Loucy (cell line): Measurements from ENCODE around the gene TPX2.

Experiments
- H2AFZ ChIP-seq: fragments of 200-600 bp; sonication (generic); 2 replicates; pipeline ENCODE4 v1.6.0; 2016; ENCODE audit warnings: antibody characterized with exemption, mild to moderate bottlenecking, low read length, moderate library complexity
- H3F3A ChIP-seq: fragments of 200-600 bp; 2 replicates; pipeline ENCODE4 v1.6.0; 2016; ENCODE audit warnings: antibody characterized with exemption, low read depth, mild to moderate bottlenecking
- H3K27me3 ChIP-seq: fragments of 200-600 bp; sonication (generic); 2 replicates; pipeline ENCODE4 v1.6.1; 2014; ENCODE audit warnings: low read length, mild to moderate bottlenecking; ENCODE audit not compliant: insufficient read depth, poor library complexity, severe bottlenecking
- H3K36me3 ChIP-seq: fragments of 200-600 bp; sonication (generic); 2 replicates; pipeline ENCODE4 v1.6.1; 2016; ENCODE audit warnings: low read length; ENCODE audit not compliant: insufficient read depth
- H3K4me1 ChIP-seq: fragments of 200-600 bp; sonication (generic); 2 replicates; pipeline ENCODE4 v1.5.1; 2014; ENCODE audit warnings: low read length, mild to moderate bottlenecking; ENCODE audit not compliant: insufficient read depth, poor library complexity, severe bottlenecking
- H3K4me2 ChIP-seq: fragments of 200-600 bp; sonication (generic); 2 replicates; pipeline ENCODE4 v1.6.0; 2014; ENCODE audit warnings: antibody characterized with exemption, low read length, low read depth, mild to moderate bottlenecking; ENCODE audit not compliant: poor library complexity, severe bottlenecking
- H3K4me3 ChIP-seq: fragments of 200-600 bp; sonication (generic); 2 replicates; pipeline ENCODE4 v1.5.1; 2014; ENCODE audit warnings: low read length, mild to moderate bottlenecking, mixed read lengths; ENCODE audit not compliant: poor library complexity, severe bottlenecking
- H3K79me2 ChIP-seq: fragments of 200-600 bp; sonication (generic); 2 replicates; pipeline ENCODE4 v1.6.1; 2014; ENCODE audit warnings: low read length; ENCODE audit not compliant: insufficient read depth
- H3K9ac ChIP-seq: fragments of 200-600 bp; sonication (generic); 2 replicates; pipeline ENCODE4 v1.6.0; 2014; ENCODE audit warnings: mild to moderate bottlenecking, low read depth, low read length, moderate library complexity; ENCODE audit not compliant: poor library complexity, severe bottlenecking
- H3K9me2 ChIP-seq: fragments of 200-600 bp; sonication (generic); replicated peaks from 2 replicates; pipeline ENCODE4 v1.6.1; 2016; ENCODE audit warnings: low read depth, low read length, mixed read lengths
- H3K9me3 ChIP-seq: fragments of 200-600 bp; sonication (generic); 2 replicates; pipeline ENCODE4 v1.6.1; 2014; ENCODE audit warnings: mild to moderate bottlenecking, antibody characterized with exemption, low read length, low read depth; ENCODE audit not compliant: insufficient read depth
- H4K20me1 ChIP-seq: fragments of 200-600 bp; sonication (generic); 2 replicates; pipeline ENCODE4 v1.6.0; 2014; ENCODE audit warnings: antibody characterized with exemption, low read length, mild to moderate bottlenecking; ENCODE audit not compliant: insufficient read depth, poor library complexity, severe bottlenecking
- CTCF ChIP-seq: fragments of 200-600 bp; sonication (generic); conservative IDR thresholded peaks from 2 replicates; pipeline ENCODE4 v1.5.1; 2014; ENCODE audit warnings: mild to moderate bottlenecking, antibody characterized with exemption, low read length
- EZH2phosphoT487 ChIP-seq: fragments of 200-600 bp; IDR thresholded peaks from 2 replicates; pipeline ENCODE4 v1.6.1; 2018; ENCODE audit warnings: antibody characterized with exemption, mild to moderate bottlenecking, moderate library complexity, borderline replicate concordance

The TPX2 gene

GRCh38 chr20:31722257-31723068 is 16.6 kb upstream of the TPX2 start, which contains the start of gene BCL2L1:
Gene BCL2L1, minus strand, starts transcription at chr20:31722868. Its CDS starts 650 bp downstream, at chr20:31722218.
- TF ChIP-seq CTCF (peak; percentile 61), EZH2phosphoT487 (no peak)
- no peaks in the 10 kb centered on the region for H3K9me3 ChIP-seq
- H3K4me2 ChIP-seq: peak within 1 kb of the TSS; percentile 98
- no peaks in the 10 kb centered on the region for H3K36me3 ChIP-seq
- peaks cover 52% of the 10 kb centered on the region for H3K79me2 ChIP-seq
- no peaks in the 10 kb centered on the region for H3K27me3 ChIP-seq
- peak within 1 kb of the TSS; percentile 81 for H3K4me3 ChIP-seq
- H3F3A ChIP-seq: no peaks in the 10 kb centered on the region
- H2AFZ ChIP-seq: peak within 1 kb of the TSS; percentile 92
- peak within 1 kb of the TSS; percentile 99 for H3K9ac ChIP-seq
- H3K9me2 ChIP-seq: no peaks in the 10 kb centered on the region
- H3K4me1 ChIP-seq: peaks cover 32% of the 10 kb centered on the region
- peaks cover 32% of the 10 kb centered on the region for H4K20me1 ChIP-seq

GRCh38 chr20:31723069-31723318 is 16.1 kb upstream of the TPX2 start:
- peaks cover 27% of the 10 kb centered on the region for H3K4me1 ChIP-seq
- peaks cover 27% of the 10 kb centered on the region for H4K20me1 ChIP-seq
- H3K79me2 ChIP-seq: peaks cover 47% of the 10 kb centered on the region
- H3K9ac ChIP-seq: peak overlapping the region; percentile 99
- no peaks in the 10 kb centered on the region for H3K27me3 ChIP-seq
- H3K4me2 ChIP-seq: peak overlapping the region; percentile 98
- H3K36me3 ChIP-seq: no peaks in the 10 kb centered on the region
- peak overlapping the region; percentile 92 for H2AFZ ChIP-seq
- no peaks in the 10 kb centered on the region for H3K9me2 ChIP-seq
- TF ChIP-seq EZH2phosphoT487 (no peak), CTCF (peak; percentile 23)
- peak overlapping the region; percentile 81 for H3K4me3 ChIP-seq
- no peaks in the 10 kb centered on the region for H3F3A ChIP-seq
- H3K9me3 ChIP-seq: no peaks in the 10 kb centered on the region

GRCh38 chr20:31723319-31724078 is 15.6 kb upstream of the TPX2 start:
- peak overlapping the region; percentile 98 for H3K4me2 ChIP-seq
- H4K20me1 ChIP-seq: peaks cover 26% of the 10 kb centered on the region
- no peaks in the 10 kb centered on the region for H3K27me3 ChIP-seq
- peak overlapping the region; percentile 81 for H3K4me3 ChIP-seq
- no peaks in the 10 kb centered on the region for H3K9me2 ChIP-seq
- peaks cover 25% of the 10 kb centered on the region for H3K4me1 ChIP-seq
- TF ChIP-seq CTCF (peak; percentile 88), EZH2phosphoT487 (no peak)
- H3K79me2 ChIP-seq: peaks cover 42% of the 10 kb centered on the region
- H3K36me3 ChIP-seq: no peaks in the 10 kb centered on the region
- peak overlapping the region; percentile 92 for H2AFZ ChIP-seq
- H3K9me3 ChIP-seq: no peaks in the 10 kb centered on the region
- peak overlapping the region; percentile 99 for H3K9ac ChIP-seq
- H3F3A ChIP-seq: no peaks in the 10 kb centered on the region
